ENCODE measurements around the gene CDK14. TPM values are rescaled to one million over a fixed set of nuclear protein-coding genes. Genes with fewer than 3 reads are reported as not detected.
"Not testable (repeated sequence)": the region's sequence is repeated elsewhere in the genome, so short reads cannot be mapped to it uniquely, and the experiment has no call there.

The CDK14 gene
- polyA plus RNA-seq, 10 donors = 19.1 to 25.8 (median 21.8) TPM

DNA sequence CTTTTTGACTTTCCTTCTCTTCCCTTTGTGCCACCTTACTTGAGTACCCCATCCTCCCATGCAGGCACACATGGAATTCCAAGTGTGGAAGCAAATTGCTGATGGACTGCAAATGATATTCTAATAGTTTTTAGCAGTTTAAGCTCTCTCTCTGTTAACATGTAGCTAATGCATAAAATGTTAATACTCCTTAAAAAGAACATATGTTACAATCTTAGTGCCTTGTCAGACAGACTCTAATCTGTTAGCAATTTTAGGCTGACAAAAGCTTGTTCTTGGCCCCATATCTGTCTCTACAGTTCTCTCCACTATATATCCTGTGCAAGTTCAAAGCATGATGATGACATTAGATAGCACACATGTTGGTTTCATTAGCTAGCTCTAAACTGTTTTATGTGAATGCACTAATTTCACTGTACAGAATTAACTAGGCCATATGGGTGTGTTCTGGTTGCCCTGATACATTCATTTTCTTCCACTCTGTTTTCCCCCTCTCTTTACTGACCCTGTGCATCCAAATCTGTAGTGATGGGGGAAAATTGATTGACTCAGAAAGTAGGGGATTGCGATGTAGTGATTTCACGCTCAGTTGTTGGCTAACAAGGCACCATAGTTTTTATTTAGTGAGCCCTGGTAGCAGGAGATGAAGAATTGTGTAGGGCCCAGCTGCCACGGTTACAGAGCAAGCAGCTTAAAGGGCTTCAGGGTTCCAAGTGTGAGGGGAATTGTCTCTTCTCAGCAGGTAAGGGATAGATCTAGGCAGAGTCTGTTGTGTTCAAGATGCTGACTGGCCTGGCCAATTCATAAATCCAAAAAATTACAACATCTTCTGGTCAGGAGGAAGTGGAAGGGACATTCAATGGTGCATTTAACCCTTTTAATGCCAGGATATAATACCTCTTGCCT is 553.5 kb downstream of the CDK14 start:
- peak in 2 of 3 donors; percentile 4 to 20 for DNase-seq

DNA sequence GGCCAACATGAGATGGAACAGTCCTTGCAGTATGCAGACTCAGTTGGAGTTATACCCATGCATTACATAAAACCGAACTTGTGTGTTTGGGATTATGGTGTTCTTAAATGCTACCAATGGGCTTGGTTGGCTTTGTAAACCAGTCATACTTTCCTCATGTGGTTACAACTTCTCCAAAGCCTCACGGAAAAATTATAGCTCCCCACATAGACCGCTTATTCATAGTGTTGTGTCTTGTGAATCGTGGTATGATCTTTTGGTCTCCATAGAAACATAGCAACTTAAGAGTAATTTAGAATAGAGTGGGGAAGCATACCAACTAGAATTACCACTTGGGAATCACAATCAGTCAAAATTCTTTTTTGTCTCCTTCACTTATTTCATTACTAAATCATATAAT is 555.8 kb downstream of the CDK14 start:
- no peak for DNase-seq

DNA sequence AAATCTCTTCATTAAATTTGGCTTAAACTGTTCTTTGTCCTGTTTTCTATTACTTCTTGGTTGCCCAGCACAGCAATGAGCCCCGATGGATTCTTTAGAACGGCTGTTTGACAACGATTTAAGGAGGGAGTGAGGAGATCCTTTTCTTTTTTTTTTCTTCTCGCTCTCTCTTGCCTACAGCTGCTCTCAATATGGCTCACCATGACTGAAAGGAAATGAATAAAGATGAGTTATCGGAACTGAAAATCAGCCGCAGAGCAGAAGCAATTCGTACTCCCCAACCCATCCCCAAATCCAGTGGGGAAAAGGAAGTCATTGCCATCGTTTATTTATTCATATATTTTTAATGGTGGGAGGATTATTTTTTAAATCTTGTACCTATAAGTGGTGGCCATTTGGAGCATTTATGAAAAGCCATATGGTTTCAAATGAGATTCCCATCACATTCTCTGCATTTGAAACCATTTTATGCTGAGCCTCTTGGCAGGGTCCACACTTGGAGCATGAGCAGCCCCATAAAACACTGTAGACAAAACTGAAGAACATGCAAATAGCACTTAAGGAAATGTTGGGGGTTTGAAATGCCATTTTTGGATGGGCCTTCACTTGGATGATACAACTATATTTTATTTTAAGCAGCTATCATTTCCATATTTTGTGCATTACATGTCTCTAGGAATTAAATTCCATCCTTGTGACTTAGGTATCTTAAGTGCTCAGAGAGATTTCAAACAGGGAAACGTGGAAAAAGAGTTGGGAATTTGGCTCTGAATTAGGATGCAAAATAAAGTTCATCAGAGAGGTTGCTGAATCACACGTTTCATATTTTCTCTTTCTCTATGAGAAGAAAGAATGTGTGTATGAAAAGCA is 560.4 kb downstream of the CDK14 start:
- DNase-seq = peak in 2 of 3 donors; percentile 43

DNA sequence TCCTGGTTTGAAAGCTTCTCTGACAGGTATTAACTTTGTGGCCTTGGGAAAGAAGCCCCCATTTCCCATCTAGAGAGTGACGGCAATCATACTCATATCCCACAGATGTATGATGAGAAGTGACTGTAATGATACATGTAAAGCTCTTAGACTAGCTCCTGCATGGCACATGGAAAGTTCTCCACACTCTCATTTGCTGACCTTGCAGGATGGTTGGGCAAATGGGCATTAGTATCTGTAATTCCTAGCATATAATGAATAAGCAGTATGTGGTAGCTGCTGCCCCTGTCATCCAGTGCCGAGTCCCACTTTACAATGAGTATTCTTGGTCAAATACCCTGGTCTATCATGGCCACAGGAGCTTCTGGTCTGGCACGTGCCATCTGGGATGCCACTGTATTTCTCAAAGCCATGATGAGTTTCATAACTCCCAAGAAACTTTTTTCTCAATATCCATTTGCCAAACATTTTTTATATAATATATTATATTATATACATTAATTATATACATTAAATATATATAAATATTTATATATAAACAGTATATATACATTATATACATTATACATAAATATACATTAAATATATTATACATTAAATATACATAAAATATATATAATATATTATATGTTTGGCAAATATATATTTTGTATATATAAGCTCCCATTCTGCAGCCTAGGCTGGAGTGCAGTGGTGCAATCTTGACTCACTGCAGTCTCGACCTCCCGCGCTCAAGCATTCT is 561.6 kb downstream of the CDK14 start:
- no peak for DNase-seq

DNA sequence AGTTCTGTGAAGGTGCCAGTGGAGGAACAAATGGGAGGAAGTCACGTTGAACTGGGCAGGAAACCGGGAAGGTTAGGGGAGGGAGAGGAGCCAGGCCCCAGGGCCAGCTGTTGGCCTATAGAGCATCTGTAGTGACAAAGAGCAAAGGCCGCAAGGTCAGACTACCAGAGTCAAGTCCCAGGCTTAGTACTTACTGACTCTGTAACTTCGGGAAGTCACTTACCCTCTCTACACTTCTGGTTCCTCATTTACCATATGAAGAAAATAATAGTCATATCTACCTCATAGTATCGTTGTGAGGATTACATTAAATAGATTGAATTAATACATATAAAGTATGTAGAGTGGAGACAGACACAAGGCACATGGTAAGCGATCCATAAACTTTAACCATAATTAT is 566.3 kb downstream of the CDK14 start:
- no peak for DNase-seq

DNA sequence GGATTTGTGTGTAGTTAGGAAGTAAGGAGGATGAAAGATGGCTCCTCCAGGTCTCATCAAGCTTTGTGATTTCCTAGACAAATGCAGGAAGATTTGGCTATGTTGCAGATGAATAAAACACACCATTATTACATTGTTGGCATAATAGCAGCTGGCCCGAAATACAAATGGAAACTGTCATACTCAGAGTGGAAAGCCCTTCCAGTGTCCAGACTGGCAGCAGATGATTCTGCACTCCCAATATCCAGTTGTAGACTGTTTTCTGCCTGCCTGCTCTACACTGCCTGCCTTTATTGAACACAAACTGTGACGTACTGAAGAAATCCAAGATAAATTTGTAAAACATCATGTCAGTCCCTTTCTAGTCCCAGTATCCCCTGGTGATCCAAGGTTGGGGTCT is 568.4 kb downstream of the CDK14 start:
- DNase-seq = peak in 2 of 3 donors; percentile 47 to 57

DNA sequence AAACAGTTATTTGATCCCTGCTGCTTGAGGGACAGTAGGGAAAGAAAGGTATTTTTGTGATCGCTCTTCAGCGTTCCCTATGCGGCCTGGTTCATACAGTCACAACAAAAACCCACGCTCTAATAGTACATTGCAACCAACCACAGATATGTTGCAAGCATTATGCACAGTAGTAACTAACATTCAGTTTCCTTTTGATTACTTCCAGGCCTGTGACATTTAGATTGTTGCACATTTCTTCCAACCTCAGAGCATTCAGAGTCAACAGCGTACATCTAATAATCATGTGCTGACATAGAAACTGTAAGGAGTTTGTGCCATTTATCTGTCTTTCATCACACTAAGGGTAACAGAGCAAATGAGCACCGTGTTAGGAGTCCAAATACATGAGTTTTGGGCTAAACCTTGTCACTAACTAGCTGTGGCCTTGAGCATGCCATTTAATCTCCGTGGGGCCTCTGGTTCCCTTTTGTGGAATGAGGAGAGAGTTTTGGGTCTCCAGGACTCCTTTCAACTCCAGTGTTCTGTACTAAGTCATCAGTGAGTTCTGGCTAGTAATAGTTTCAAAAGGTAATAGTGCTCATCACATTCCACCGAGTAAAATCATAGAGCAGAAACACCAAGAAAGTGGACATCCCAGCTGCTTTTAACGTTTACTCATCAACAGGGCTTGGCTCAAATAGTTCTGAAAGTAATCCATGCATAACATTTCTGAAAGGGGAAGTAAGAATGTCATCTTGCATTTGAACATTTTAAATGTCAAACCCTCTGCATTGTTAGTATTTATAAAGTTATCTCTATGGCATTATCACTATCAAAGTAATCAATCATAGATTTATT is 569.1 kb downstream of the CDK14 start:
- peak; percentile 34 to 81 (median 61) for DNase-seq

DNA sequence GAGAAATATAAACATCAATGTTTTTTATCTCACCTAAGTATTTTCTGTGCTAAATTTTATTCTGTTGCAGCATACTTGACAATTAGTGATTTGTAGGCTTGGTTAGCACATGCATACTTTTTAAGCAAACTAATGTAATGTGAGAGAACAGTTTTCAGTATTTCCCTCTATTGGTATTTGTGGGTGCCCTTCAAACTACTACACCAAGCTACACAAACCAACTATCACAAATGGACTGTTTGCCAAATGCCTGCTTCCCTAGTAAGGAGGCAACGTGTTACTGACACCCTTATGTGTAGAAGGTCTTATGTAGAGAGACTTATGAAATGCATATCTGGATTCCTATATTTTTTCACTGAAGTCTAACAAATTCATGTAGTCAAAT is 569.7 kb downstream of the CDK14 start:
- DNase-seq = peak in 2 of 3 donors; percentile 6 to 37

DNA sequence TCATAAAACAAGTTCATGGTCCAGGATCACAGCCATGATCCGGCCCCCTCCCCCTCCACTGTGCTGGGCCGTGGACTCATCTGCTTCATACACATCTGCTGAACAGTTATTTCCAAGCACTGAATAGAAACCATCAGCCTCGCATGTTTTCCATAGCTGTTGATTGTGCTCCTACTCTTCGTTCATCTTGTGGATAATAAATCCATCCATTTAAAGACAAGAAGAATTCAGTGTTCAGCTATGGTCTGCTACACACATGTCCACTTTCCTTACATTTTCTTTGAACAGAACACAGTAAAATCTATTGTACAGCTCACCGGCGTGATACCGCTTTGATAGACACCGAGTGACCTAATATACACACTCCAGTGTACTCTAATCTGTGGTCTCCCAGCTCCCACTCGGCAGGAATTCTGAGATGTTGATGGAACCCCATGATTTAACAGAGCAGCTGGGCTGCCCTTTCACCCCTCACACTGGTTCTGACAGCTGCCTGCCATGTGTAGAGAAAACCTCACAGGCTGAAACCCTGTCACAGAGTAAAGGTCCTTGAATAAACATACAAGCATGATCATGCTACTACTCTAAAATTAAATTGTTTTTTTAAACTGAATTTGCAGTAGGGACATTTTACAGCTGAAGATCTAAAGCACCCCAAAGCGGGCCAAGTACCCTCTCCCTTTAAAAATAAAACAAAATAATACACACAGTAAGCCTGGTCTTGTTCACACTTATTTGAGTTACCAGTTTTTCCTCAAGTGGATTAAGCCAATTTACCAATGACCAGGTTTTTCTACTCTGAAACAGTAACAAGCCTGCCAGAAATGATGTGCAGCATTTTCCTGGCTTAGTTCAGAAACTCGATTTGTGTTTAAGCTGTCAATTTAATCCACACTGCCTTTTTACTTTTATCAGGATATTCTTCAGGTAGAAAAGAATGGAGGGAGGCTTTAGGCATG is 573.0 kb downstream of the CDK14 start:
- DNase-seq = peak in 2 of 3 donors; percentile 31 to 78

DNA sequence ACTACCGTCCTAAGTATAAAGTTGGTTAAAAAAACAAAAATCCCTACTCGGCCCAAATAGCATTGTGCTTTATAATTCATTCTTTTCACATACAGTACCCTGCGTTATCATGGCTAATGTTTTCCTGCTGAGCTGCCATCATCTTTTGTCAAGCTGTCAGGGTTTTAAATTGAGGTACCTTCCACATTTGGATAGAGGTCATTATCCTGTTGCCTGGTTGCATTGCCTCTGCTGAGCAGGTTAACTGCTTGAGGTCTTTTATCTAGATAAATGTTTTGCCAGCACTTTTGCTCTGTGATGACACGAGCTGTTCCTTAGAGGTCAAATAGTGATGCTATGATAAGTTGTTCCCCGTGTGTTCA is 573.7 kb downstream of the CDK14 start:
- DNase-seq = no peak

DNA sequence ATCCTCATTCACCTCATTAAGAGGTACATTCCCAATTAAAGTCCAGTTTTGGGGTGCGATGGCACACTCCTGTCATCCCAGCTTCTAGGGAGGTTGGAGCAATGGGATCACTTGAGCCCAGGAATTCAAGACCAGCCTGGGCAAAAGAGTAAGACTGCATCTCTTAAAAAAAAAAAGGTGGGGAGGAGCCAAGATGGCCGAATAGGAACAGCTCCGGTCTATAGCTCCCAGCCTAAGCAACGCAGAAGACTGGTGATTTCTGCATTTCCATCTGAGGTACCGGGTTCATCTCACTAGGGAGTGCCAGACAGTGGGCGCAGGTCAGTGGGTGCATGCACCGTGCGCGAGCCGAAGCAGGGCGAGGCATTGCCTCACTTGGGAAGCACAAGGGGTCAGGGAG is 577.1 kb downstream of the CDK14 start:
- not testable (repeated sequence) for DNase-seq

DNA sequence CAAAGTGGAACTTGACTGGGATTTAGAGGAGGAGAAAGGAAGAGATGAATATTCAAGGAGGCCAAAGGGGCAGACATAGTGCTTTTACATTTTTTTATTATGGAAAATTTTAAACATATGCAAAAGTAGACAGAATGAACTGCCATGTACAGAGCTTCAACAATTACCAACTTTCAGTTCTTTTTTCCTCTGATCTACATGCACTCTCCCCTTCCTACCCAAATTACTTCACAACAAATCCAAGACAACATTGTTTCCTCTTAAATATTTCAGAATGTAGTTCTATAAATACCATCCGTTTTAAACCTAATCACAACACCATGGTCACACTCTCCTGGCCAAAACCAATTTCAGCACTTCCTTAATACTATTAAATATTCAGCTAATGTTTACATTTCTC is 584.6 kb downstream of the CDK14 start:
- DNase-seq = no peak

DNA sequence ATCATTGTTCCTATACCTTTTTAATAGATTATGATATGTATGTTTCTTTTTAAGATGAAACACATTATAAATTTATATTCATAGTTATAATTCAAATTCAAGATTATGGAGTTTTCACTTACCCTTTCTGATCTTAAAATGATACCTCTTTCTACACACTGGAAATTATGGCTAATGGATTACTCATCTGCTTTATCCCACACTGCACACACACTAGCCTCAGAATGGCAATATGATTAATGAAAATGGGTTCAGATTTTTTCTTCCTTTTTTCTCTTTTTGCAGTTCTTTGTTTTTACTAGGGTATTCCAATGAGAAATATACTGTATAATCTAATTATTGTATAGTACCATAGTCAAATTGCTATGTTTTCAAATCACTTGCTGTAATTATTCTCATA is 585.8 kb downstream of the CDK14 start:
- no peak for DNase-seq

DNA sequence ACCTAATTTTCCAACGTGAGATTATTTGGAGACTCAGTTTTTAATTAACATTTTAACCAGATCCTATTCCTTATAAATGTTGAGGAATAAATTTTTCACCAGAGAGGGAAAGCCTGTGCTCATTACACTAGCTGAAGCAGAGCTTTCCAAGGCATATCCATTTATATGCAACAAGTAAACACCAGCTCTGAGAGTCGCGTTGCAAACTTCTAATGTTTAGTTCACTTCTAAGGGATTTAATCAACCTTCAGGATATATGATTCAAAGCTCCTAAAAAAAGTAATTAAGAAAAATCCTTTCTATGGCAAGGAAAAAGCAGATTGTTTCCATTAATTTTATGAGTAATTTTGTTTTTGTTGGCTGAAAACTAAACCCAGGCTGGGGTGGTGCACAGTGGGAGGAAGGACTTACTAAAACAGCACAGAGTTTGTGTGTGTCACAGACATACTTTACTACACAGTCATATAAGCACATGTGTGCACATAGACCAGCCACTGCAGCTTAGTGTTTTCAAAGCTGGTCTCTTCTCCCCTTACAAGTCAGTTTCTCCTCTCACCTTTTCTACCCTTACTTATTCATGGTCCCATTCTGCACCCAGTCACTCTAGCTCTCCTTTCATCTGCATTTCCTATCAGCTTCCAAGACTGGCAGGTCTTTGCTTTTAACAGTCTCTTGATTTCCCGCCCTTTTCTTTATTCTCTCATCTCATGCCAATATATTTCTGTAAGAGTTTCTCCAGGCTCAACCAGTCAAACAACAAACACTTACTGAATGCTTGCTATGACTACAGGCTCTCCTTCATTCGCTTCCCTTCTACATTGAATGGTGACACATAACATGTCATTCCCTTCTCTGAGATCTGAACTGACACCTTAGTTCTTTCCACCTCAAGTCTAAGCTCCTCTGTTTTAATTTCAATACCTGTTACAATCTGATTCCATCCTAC is 587.0 kb downstream of the CDK14 start:
- DNase-seq = peak in 1 of 3 donors; percentile 91

DNA sequence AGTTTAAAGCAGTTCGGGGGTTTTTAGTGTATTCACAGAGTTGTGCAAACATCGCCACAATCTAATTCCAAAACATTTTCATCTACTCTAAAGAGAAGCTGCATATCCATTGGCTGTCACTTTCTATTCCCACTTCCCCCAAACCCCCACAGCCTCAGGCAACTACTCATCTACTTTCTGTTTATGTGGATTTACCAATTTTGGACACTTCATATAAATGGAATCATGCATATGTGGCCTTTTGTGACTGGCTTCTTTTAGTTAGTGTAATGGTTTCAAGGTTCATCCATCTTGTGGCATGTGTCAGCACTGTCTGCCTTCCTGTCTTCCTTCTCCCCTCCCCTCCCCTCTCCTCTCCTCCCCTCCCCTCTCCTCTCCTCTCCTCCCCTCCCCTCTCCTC is 589.6 kb downstream of the CDK14 start:
- no peak for DNase-seq

DNA sequence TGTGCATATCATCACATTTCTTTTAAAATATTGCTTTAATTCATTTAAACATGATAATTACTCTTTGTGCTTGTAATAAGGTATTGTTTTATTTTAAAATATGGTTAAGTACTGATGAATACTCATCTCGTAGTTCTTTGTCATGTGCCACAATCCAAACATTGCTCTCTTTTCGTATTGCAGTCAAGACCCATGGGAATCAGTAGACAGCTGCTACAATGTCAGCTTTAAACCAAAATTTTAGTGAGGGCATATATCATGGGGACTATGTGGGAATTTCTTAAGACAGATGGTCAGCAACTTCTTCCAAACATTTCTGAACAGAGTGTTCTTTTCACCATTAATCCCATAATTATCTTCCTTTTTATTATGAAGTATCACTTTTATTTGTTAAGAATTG is 590.9 kb downstream of the CDK14 start:
- no peak for DNase-seq

DNA sequence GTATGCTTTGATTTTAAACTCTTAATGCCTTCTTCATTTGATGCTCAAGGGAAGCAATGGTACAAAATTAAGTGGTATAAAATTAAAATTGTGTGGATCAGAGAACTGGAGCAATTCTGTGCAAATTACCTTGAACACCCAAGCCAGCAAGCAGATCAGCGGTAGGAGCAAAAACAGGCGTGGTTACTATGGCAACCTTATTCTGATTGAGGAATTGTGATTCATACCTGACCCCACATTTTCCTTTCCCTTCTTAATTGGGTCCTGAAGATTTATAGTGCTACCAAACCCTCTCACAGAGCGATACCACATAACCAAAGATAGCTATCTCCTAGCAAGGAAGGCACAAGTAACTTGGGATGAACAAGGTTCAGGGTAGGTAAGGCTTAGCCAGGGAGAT is 595.6 kb downstream of the CDK14 start:
- DNase-seq = no peak

DNA sequence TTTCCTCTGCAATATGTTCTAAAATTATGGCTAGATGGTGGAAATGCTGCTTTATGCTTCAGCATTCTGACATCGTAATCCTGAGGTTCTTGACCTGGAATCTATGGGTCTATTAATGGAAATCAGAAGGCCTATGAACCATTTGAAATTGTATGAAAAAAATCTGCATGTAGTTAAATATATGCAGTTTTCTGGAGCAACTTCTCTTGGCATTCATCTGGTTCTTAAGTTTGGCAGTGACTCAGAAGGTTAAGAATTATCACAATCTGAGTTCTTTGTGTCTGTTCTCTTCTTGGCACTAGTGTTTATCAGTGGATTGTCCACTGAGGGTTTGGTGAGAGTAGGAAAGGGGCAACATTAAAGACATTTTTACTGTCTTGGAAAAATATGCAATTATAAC is 597.0 kb downstream of the CDK14 start:
- DNase-seq = no peak

DNA sequence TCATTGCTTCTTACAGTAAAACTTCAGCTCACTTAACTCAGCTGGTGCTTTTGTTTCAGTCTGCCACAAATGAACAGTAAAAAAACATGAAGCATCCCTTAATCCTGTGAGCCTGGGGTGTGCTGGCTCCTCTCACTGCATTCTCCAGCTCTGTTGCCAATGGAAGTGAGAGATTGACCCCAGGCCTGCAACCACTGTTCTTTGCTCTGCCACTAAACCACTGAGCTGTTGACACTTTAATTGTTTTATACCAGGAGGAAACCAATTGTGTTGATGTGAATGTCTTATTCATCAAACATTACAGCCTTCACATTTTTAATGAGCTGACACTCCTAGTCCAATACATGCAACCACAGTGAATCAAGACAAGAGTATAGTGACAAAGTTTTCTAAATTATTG is 598.7 kb downstream of the CDK14 start:
- DNase-seq = peak in 1 of 3 donors; percentile 40
